Keratinocyte (primary cell): Measurements from ENCODE around the gene NOVA2. TPM values are rescaled to one million over a fixed set of nuclear protein-coding genes. Genes with fewer than 3 reads are reported as not detected.

Source experiments
- DNase-seq: peaks from one replicate; pipeline ENCODE4 v3.0.0-alpha.2; 2011; ENCODE audit warnings: low read depth, missing footprints, low spot score
- FAIRE-seq: peaks from 2 replicates; lab custom pipeline; 2011; peaks lifted over from hg19 to GRCh38; lab: Jason Lieb, UNC
- H2AFZ ChIP-seq: 2 replicates; pipeline ENCODE4 v1.6.0; 2012; ENCODE audit warnings: low read length, control low read depth, inconsistent platforms; ENCODE audit not compliant: control insufficient read depth
- H3K27ac ChIP-seq: 2 replicates; pipeline ENCODE4 v1.5.1; 2011; ENCODE audit warnings: low read length; ENCODE audit not compliant: control insufficient read depth, insufficient read depth
- H3K27me3 ChIP-seq: 3 replicates; pipeline ENCODE4 v1.6.0; 2011; ENCODE audit warnings: low read length; ENCODE audit not compliant: control insufficient read depth, insufficient read depth; ENCODE audit errors: extremely low read depth
- H3K36me3 ChIP-seq, 2 experiments: 2 replicates in 1 of 2; 3 replicates in 1 of 2; pipeline ENCODE4 v1.5.1; 2011; ENCODE audit warnings: low read length in 2 of 2, mild to moderate bottlenecking in 1 of 2; ENCODE audit not compliant: control insufficient read depth in 2 of 2, insufficient read depth in 2 of 2; ENCODE audit errors: extremely low read depth in 1 of 2
- H3K4me1 ChIP-seq: 3 replicates; pipeline ENCODE4 v1.5.1; 2011; ENCODE audit warnings: low read length; ENCODE audit not compliant: control insufficient read depth, insufficient read depth; ENCODE audit errors: extremely low read depth
- H3K4me2 ChIP-seq: 3 replicates; pipeline ENCODE4 v1.6.0; 2011; ENCODE audit warnings: low read depth, low read length; ENCODE audit not compliant: control insufficient read depth, insufficient read depth; ENCODE audit errors: extremely low read depth
- H3K4me3 ChIP-seq, 3 experiments: fragments of 200-600 bp in 1 of 3; sonication (generic) in 1 of 3; 2 replicates in 2 of 3; 3 replicates in 1 of 3; pipeline ENCODE4 v1.5.1; 2011 to 2016; ENCODE audit warnings: low read length in 3 of 3, mild to moderate bottlenecking in 3 of 3, control low read depth in 2 of 3, inconsistent platforms in 1 of 3, low read depth in 1 of 3, mixed read lengths in 1 of 3, mixed run types in 1 of 3, moderate library complexity in 1 of 3; ENCODE audit not compliant: control insufficient read depth in 2 of 3, insufficient read depth in 2 of 3; ENCODE audit errors: extremely low read depth in 1 of 3
- H3K79me2 ChIP-seq: 2 replicates; pipeline ENCODE4 v1.6.0; 2012; ENCODE audit warnings: low read length; ENCODE audit not compliant: control insufficient read depth, insufficient read depth
- H3K9ac ChIP-seq: 3 replicates; pipeline ENCODE4 v1.6.0; 2011; ENCODE audit warnings: low read length; ENCODE audit not compliant: control insufficient read depth, insufficient read depth; ENCODE audit errors: extremely low read depth
- H3K9me1 ChIP-seq: 3 replicates; pipeline ENCODE4 v1.6.0; 2011; ENCODE audit warnings: low read length; ENCODE audit not compliant: control insufficient read depth, insufficient read depth; ENCODE audit errors: extremely low read depth
- H3K9me3 ChIP-seq: 2 replicates; pipeline ENCODE4 v1.5.1; 2012; ENCODE audit warnings: low read depth, low read length; ENCODE audit not compliant: control insufficient read depth
- H4K20me1 ChIP-seq: 3 replicates; pipeline ENCODE4 v1.6.0; 2011; ENCODE audit warnings: low read length; ENCODE audit not compliant: control insufficient read depth, insufficient read depth; ENCODE audit errors: extremely low read depth
- CTCF ChIP-seq, 3 experiments: IDR thresholded peaks in 1 of 3; conservative IDR thresholded peaks in 1 of 3; optimal IDR thresholded peaks in 1 of 3; 2 replicates in 2 of 3; 3 replicates in 1 of 3; pipeline versions ENCODE3 to v1.5.1; 2011; ENCODE audit warnings: low read length in 3 of 3, mild to moderate bottlenecking in 3 of 3, moderate library complexity in 2 of 3, control low read depth in 1 of 3, inconsistent platforms in 1 of 3; ENCODE audit not compliant: insufficient read depth in 2 of 3; ENCODE audit errors: extremely low read depth in 1 of 3
- EZH2 ChIP-seq: IDR thresholded peaks from one replicate; pipeline ENCODE4 v1.6.1; 2012; ENCODE audit warnings: inconsistent platforms, mild to moderate bottlenecking, low read length, moderate library complexity
- dilution Hi-C: fragments of 300-500 bp; cut with MboI; formaldehyde crosslinking; loops from one replicate; pipeline ENCODE4 v1.7.0; 2020; ENCODE audit warnings: low sequenced_read_pairs; ENCODE audit not compliant: extremely low pct_ligation_motif_present
- polyA plus RNA-seq, 5 experiments: library from polyadenylated mRNA; depleted of rRNA in 3 of 5; stranded (reverse) in 3 of 5; stranded (forward) in 1 of 5; unstranded in 1 of 5; fragments of >200 nt; gene quantifications; 1 replicate in 1 of 5; 2 replicates in 3 of 5; 3 replicates in 1 of 5; pipeline versions ENCODE4 v1.2.1 to v1.2.3, GENCODE V29; 2011 to 2012; ENCODE audit warnings: missing spikeins in 2 of 5, low read depth in 1 of 5, low replicate concordance in 1 of 5

The NOVA2 gene
- polyA plus RNA-seq, 1 donor (not counting 4 experiments of a cell fraction or from before 2014, with no cell fraction given) = not detected

GRCh38 chr19:45899919-45900589 is 73.6 kb downstream of the NOVA2 start:
- H2AFZ ChIP-seq = no peak overlapping the region
- H3K9me1 ChIP-seq = no peaks in the 10 kb centered on the region
- H4K20me1 ChIP-seq = no peaks in the 10 kb centered on the region
- FAIRE-seq (no peak), DNase-seq (no peak)
- no peaks in the 10 kb centered on the region for H3K9me3 ChIP-seq
- peaks cover 2% of the 10 kb centered on the region for H3K79me2 ChIP-seq
- H3K27ac ChIP-seq = no peak overlapping the region
- no peak overlapping the region for H3K9ac ChIP-seq
- peaks cover 7 to 8% of the 10 kb centered on the region in 2 experiments for H3K36me3 ChIP-seq
- dilution Hi-C loops = no loop called here
- no peak overlapping the region for H3K4me2 ChIP-seq
- TF ChIP-seq CTCF (optimal IDR thresholded peaks at IDR 0.05 in 1 of 3, IDR thresholded peaks at IDR 0.05 in 1 of 3, conservative IDR thresholded peaks at IDR 0.05 in 1 of 3; ENCODE audit: extremely low read depth in 1 of 3, insufficient read depth in 2 of 3, low read length in 3 of 3) (no peak), EZH2 (no peak)
- no peaks in the 10 kb centered on the region for H3K27me3 ChIP-seq
- H3K4me1 ChIP-seq = peaks cover 6% of the 10 kb centered on the region
- no peak overlapping the region for H3K4me3 ChIP-seq

GRCh38 chr19:45899253-45899652 is 74.4 kb downstream of the NOVA2 start:
- no peak overlapping the region for H3K27ac ChIP-seq
- FAIRE-seq (no peak), DNase-seq (no peak)
- H3K4me2 ChIP-seq = no peak overlapping the region
- H3K79me2 ChIP-seq = peaks cover 2% of the 10 kb centered on the region
- H3K27me3 ChIP-seq = no peaks in the 10 kb centered on the region
- H3K9ac ChIP-seq = no peak overlapping the region
- TF ChIP-seq CTCF (optimal IDR thresholded peaks at IDR 0.05 in 1 of 3, IDR thresholded peaks at IDR 0.05 in 1 of 3, conservative IDR thresholded peaks at IDR 0.05 in 1 of 3; ENCODE audit: extremely low read depth in 1 of 3, insufficient read depth in 2 of 3, low read length in 3 of 3) (no peak), EZH2 (no peak)
- H3K4me3 ChIP-seq = no peak overlapping the region
- no peaks in the 10 kb centered on the region for H3K9me3 ChIP-seq
- H3K9me1 ChIP-seq = no peaks in the 10 kb centered on the region
- dilution Hi-C loops = no loop called here
- peaks cover 6% of the 10 kb centered on the region for H3K4me1 ChIP-seq
- H2AFZ ChIP-seq = no peak overlapping the region
- no peaks in the 10 kb centered on the region for H4K20me1 ChIP-seq
- H3K36me3 ChIP-seq = peaks cover 7 to 9% of the 10 kb centered on the region in 2 experiments
